ENCODE measurements around the gene KDM6B. TPM values are rescaled to one million over a fixed set of nuclear protein-coding genes. Genes with fewer than 3 reads are reported as not detected.

KDM6B gene
- total RNA-seq, 1 donor from 2014 or later, result 27.9 TPM

- intact Hi-C loops (cut with DNase I), result no loop called here
- no peak for ATAC-seq (ENCODE audit: poor library complexity)
- DNase-seq, result no peak
Observed at GRCh38 chr17:7837408-7838088, 3.5 kb downstream of the KDM6B start.

GRCh38 chr17:7838090-7839075, 4.4 kb downstream of the KDM6B start:
- ATAC-seq (ENCODE audit: poor library complexity), result no peak
- intact Hi-C loops (cut with DNase I), result no loop called here
- DNase-seq, result no peak

GRCh38 chr17:7839190-7839875, 5.3 kb downstream of the KDM6B start:
- intact Hi-C loops (cut with DNase I), result no loop called here
- no peak for DNase-seq
- no peak for ATAC-seq (ENCODE audit: poor library complexity)

GRCh38 chr17:7839876-7840261, 5.9 kb downstream of the KDM6B start:
- ATAC-seq (ENCODE audit: poor library complexity) (no peak), DNase-seq (no peak)
- intact Hi-C loops (cut with DNase I), result loop anchor here (10.0 kb wide), 1 partner anchor 825 kb away; the partner anchor contains the start of gene RNASEK

- intact Hi-C loops (cut with DNase I), result loop anchor here (10.0 kb wide), 1 partner anchor 826 kb away; the partner anchor contains the start of gene RNASEK
- DNase-seq (no peak), ATAC-seq (ENCODE audit: poor library complexity) (no peak)
Observed at GRCh38 chr17:7840441-7840840, 6.4 kb downstream of the KDM6B start.

GRCh38 chr17:7840875-7841274, 6.9 kb downstream of the KDM6B start:
- DNase-seq, result no peak
- intact Hi-C loops (cut with DNase I), result loop anchor here (10.0 kb wide), 1 partner anchor 826 kb away; the partner anchor contains the start of gene RNASEK
- no peak for ATAC-seq (ENCODE audit: poor library complexity)

- ATAC-seq (ENCODE audit: poor library complexity) (peak; percentile 60), DNase-seq (peak; percentile 92)
- intact Hi-C loops (cut with DNase I), result loop anchor here (10.0 kb wide), 1 partner anchor 827 kb away; the partner anchor contains the start of gene RNASEK
Observed at GRCh38 chr17:7841396-7841914, 7.4 kb downstream of the KDM6B start.

- intact Hi-C loops (cut with DNase I), result loop anchor here (10.0 kb wide), 1 partner anchor 827 kb away; the partner anchor contains the start of gene RNASEK
- DNase-seq (peak; percentile 94), ATAC-seq (ENCODE audit: poor library complexity) (peak; percentile 78)
Observed at GRCh38 chr17:7841915-7842379, 7.9 kb downstream of the KDM6B start.

GRCh38 chr17:7842380-7843256, 8.6 kb downstream of the KDM6B start:
- ATAC-seq (ENCODE audit: poor library complexity) (peak; percentile 14), DNase-seq (peak; percentile 85)
- intact Hi-C loops (cut with DNase I), result loop anchor here (1.0 to 10.0 kb wide), 2 partner anchors 15 to 828 kb away; partner anchors contain the start of genes NAA38 and RNASEK

- no peak for ATAC-seq (ENCODE audit: poor library complexity)
- DNase-seq, result no peak
- intact Hi-C loops (cut with DNase I), result loop anchor here (1.0 to 10.0 kb wide), 2 partner anchors 14 to 828 kb away; partner anchors contain the start of genes NAA38 and RNASEK
Observed at GRCh38 chr17:7843257-7843535, 9.2 kb downstream of the KDM6B start.

GRCh38 chr17:7843536-7844291, 9.7 kb downstream of the KDM6B start:
- intact Hi-C loops (cut with DNase I), result loop anchor here (1.0 to 10.0 kb wide), 2 partner anchors 14 to 829 kb away; partner anchors contain the start of genes NAA38 and RNASEK
- DNase-seq, result peak; percentile 88
- peak; percentile 35 for ATAC-seq (ENCODE audit: poor library complexity)

GRCh38 chr17:7844292-7845154, 10.5 kb downstream of the KDM6B start:
- DNase-seq (peak; percentile 93), ATAC-seq (ENCODE audit: poor library complexity) (peak; percentile 74)
- intact Hi-C loops (cut with DNase I), result loop anchor here (10.0 kb wide), 1 partner anchor 830 kb away; the partner anchor contains the start of gene RNASEK

- intact Hi-C loops (cut with DNase I), result loop anchor here (10.0 kb wide), 1 partner anchor 831 kb away; the partner anchor contains the start of gene RNASEK
- ATAC-seq (ENCODE audit: poor library complexity) (no peak), DNase-seq (no peak)
Observed at GRCh38 chr17:7845359-7846062, 11.5 kb downstream of the KDM6B start.

- no peak for ATAC-seq (ENCODE audit: poor library complexity)
- intact Hi-C loops (cut with DNase I), result loop anchor here (10.0 kb wide), 1 partner anchor 831 kb away; the partner anchor contains the start of gene RNASEK
- DNase-seq, result no peak
Observed at GRCh38 chr17:7846063-7846735, 12.2 kb downstream of the KDM6B start.

Measured in Right ventricle myocardium superior (tissue), 1 donor.